OCI-LY7 (cell line): ENCODE data around the gene ACSF2.

ENCODE experiments used
- CTCF ChIP-seq: fragments of 200-600 bp; sonication (generic); conservative IDR thresholded peaks from 2 replicates; pipeline ENCODE4 v1.5.1; 2014; ENCODE audit warnings: mild to moderate bottlenecking, antibody characterized with exemption, low read length, moderate library complexity, mixed read lengths
- EZH2phosphoT487 ChIP-seq: fragments of 200-600 bp; sonication (generic); IDR thresholded peaks from 2 replicates; pipeline ENCODE4 v1.6.1; 2018; ENCODE audit warnings: low read depth, borderline replicate concordance, mild to moderate bottlenecking, mixed run types, antibody characterized with exemption, low read length, moderate library complexity, mixed read lengths

- TF ChIP-seq CTCF (no peak), EZH2phosphoT487 (no peak)
Observed at GRCh38 chr17:50444841-50445715, 19.1 kb downstream of the ACSF2 start.
